Mucosa of stomach (tissue), 1 donor: ENCODE measurements around the gene SSNA1.

Source experiments
- H3K27me3 ChIP-seq: one replicate; pipeline ENCODE4 v1.7.0; 2013; ENCODE audit warnings: mild to moderate bottlenecking, low read length; ENCODE audit not compliant: control insufficient read depth, insufficient read depth
- H3K36me3 ChIP-seq: one replicate; pipeline ENCODE4 v1.7.0; 2013; ENCODE audit warnings: low read length; ENCODE audit not compliant: control insufficient read depth, insufficient read depth
- H3K4me1 ChIP-seq: one replicate; pipeline ENCODE4 v1.7.0; 2013; ENCODE audit warnings: mild to moderate bottlenecking, low read length; ENCODE audit not compliant: control insufficient read depth, insufficient read depth
- H3K4me3 ChIP-seq: one replicate; pipeline ENCODE4 v1.7.0; 2013; ENCODE audit warnings: low read length
- H3K9ac ChIP-seq: one replicate; pipeline ENCODE4 v1.7.0; 2013; ENCODE audit warnings: mild to moderate bottlenecking, low read length, moderate library complexity
- H3K9me3 ChIP-seq: one replicate; pipeline ENCODE4 v1.7.0; 2013; ENCODE audit warnings: mild to moderate bottlenecking, low read length, moderate library complexity; ENCODE audit not compliant: control insufficient read depth
- donor health status: Pancreatic carcinoma.

The SSNA1 gene

GRCh38 chr9:137204731-137205125, 16.3 kb downstream of the SSNA1 start:
- Histone ChIP-seq H3K4me3 (peak overlapping the region; percentile 86), H3K9me3 (no peaks in the 10 kb centered on the region), H3K9ac (peak overlapping the region; percentile 86), H3K4me1 (peaks cover 26% of the 10 kb centered on the region), H3K27me3 (no peaks in the 10 kb centered on the region), H3K36me3 (no peaks in the 10 kb centered on the region)

DNA sequence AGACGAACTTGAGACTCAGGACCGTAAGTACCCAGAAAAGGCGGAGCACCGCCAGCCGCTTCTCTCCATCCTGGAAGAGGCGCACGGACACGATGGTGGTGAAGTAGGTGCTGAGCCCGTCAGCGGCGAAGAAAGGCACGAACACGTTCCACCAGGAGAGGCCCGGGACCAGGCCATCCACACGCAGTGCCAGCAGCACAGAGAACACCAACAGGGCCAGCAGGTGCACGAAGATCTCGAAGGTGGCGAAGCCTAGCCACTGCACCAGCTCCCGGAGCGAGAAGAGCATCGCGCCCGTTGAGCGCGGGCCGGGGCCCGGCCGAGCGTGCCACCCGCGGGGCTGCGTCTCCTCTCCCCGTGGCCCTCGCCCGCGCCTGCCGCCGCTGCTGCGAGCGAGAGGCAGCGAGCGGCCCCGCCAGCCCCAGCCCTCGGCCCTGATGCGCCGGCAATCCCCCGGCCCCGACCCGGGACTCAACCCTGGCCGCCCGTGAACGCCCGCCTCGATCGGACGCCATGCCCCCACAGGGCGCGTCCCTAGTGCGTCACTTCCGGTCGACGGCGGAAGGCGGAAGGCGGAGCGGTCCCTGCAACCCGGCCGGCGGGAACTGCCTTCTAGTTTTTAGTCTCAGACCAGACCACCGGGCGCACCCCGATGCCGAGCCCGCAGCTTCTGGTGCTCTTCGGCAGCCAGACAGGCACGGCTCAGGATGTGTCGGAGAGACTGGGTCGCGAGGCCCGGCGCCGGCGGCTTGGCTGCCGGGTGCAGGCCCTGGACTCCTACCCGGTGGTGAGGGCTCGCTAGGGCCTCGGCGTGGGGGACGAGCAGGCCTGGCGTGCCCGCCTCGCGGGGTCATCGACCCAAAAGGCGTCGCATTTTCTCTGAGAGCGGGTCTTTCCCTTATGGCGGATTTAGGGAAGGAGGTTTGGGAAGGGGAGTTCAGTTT, 16.9 kb downstream of the SSNA1 start, which contains the start of the genes NDOR1 and TMEM203:
Gene NDOR1, plus strand, starts transcription at position 575 of the 944 bp plus-strand sequence. Its CDS starts 78 bp downstream, at position 653.
Gene TMEM203, minus strand, starts transcription at position 523 of the 944 bp plus-strand sequence. Its CDS starts 234 bp downstream, at position 289.
- Histone ChIP-seq H3K9me3 (no peaks in the 10 kb centered on the region), H3K4me3 (peak within 1 kb of the TSS; percentile 86), H3K36me3 (no peaks in the 10 kb centered on the region), H3K9ac (peak within 1 kb of the TSS; percentile 86), H3K27me3 (no peaks in the 10 kb centered on the region), H3K4me1 (peaks cover 26% of the 10 kb centered on the region)

DNA sequence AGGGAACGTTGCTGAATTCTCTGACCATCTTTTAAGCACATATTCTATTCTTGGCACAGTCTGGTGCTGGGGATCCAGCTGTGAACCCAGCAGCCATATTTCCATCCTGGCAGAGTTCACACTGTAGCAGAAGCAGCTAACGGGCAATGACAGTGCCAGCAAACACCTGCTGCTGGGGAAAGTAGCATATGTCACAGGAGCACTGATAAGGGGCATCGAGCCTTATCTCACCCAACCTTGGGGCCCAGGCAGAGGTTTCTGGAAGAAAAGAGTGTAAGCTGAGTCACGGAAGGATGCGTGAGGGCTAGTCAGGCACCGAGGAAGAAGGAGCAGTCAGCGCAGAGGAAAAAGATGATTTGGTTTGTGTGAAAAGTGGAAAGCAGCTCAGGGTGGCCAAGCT, 18.1 kb downstream of the SSNA1 start:
- Histone ChIP-seq H3K27me3 (no peaks in the 10 kb centered on the region), H3K9ac (peak overlapping the region; percentile 86), H3K9me3 (no peaks in the 10 kb centered on the region), H3K4me1 (peaks cover 20% of the 10 kb centered on the region), H3K4me3 (no peak overlapping the region), H3K36me3 (no peaks in the 10 kb centered on the region)

GRCh38 chr9:137211532-137211931, 23.1 kb downstream of the SSNA1 start:
- no peaks in the 10 kb centered on the region for H3K36me3 ChIP-seq
- H3K4me3 ChIP-seq: no peak overlapping the region
- no peak overlapping the region for H3K9ac ChIP-seq
- H3K4me1 ChIP-seq: peaks cover 5% of the 10 kb centered on the region
- H3K27me3 ChIP-seq: no peaks in the 10 kb centered on the region
- no peaks in the 10 kb centered on the region for H3K9me3 ChIP-seq

GRCh38 chr9:137212520-137212919, 24.0 kb downstream of the SSNA1 start:
- no peaks in the 10 kb centered on the region for H3K27me3 ChIP-seq
- H3K36me3 ChIP-seq: no peaks in the 10 kb centered on the region
- H3K9me3 ChIP-seq: no peaks in the 10 kb centered on the region
- no peak overlapping the region for H3K4me3 ChIP-seq
- H3K4me1 ChIP-seq: peaks cover 7% of the 10 kb centered on the region
- no peak overlapping the region for H3K9ac ChIP-seq

GRCh38 chr9:137213160-137214060, 24.9 kb downstream of the SSNA1 start:
- Histone ChIP-seq H3K4me1 (peaks cover 9% of the 10 kb centered on the region), H3K9ac (no peak overlapping the region), H3K4me3 (no peak overlapping the region), H3K9me3 (no peaks in the 10 kb centered on the region), H3K27me3 (no peaks in the 10 kb centered on the region), H3K36me3 (no peaks in the 10 kb centered on the region)

- Histone ChIP-seq H3K9me3 (no peaks in the 10 kb centered on the region), H3K36me3 (no peaks in the 10 kb centered on the region)
These were observed 26.1 kb downstream of the SSNA1 start for GRCh38 chr9:137214620-137215019.

DNA sequence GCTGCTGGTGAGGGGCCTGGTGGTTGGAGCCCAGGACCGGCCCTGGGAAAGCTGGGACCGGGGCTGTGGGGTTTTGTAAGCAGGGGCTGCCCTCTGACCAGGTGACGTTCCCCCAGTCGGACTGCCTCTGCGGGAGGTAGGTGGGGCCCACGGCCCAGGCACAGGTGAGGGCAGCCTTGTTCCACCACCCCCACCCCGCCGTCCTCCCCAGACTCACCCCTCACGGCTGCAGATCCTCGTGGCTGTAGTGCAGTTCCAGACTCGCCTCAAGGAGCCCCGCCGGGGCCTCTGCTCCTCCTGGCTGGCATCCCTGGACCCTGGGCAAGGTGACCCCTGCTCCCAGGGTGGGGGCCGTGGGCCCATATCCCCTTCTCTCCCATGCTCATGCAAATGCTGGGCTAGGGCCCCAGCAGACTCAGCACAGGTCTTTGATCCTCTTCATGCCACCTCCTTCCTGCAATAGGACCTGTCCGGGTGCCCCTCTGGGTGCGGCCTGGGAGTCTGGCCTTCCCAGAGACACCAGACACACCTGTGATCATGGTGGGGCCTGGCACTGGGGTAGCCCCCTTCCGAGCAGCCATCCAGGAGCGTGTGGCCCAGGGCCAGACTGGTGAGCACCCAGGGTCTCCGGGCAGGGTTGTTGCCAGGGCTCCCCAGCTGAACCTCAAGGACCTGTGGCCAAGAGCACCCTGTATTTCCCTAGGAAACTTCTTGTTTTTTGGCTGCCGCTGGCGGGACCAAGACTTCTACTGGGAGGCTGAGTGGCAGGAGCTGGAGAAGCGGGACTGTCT, 26.9 kb downstream of the SSNA1 start:
- Histone ChIP-seq H3K4me3 (no peak overlapping the region), H3K36me3 (no peaks in the 10 kb centered on the region), H3K27me3 (no peaks in the 10 kb centered on the region), H3K4me1 (peaks cover 27% of the 10 kb centered on the region), H3K9ac (no peak overlapping the region), H3K9me3 (no peaks in the 10 kb centered on the region)

More at GRCh38 chr9:137214620-137215019, 26.1 kb downstream of the SSNA1 start:
- Histone ChIP-seq H3K9ac (no peak overlapping the region), H3K4me1 (peaks cover 19% of the 10 kb centered on the region), H3K27me3 (no peaks in the 10 kb centered on the region), H3K4me3 (no peak overlapping the region)

DNA sequence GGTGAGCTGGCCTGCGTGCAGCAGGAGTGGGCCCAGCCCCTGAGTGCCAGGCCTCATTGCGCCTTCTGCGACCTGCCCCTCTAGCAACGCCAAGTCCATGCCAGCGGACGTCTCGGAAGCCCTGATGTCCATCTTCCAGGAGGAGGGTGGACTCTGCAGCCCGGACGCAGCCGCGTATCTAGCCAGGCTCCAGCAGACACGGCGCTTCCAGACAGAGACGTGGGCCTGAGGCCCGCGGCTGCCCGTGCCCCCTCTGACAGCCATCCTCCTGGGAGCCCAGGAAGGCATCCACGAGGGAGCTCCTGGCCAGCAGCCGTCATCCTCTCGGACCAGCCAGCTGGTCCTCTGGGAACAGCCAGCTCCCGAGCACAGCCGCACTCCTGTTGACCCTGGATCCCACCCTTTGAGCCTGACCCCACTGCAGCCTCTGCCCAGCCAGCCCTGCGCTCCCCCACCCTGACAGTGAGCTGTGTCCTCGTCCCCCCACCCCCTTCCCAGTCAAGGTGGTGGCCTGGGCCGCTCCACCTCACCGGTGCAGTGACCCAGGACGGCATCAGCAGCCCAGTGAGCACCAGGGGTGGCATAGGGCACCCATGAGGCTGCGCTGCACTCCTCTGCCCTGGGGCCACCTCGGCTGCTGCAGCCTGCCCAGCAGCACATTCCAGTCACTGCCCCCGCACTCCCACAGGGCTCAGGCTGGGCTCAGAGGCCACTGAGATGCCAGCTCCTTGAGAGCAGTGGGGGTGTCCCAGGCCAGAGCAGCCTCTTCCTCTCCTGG, 27.9 kb downstream of the SSNA1 start:
- Histone ChIP-seq H3K4me1 (peaks cover 30% of the 10 kb centered on the region), H3K4me3 (no peak overlapping the region), H3K27me3 (no peaks in the 10 kb centered on the region), H3K9ac (peak overlapping the region; percentile 53), H3K9me3 (no peaks in the 10 kb centered on the region), H3K36me3 (no peaks in the 10 kb centered on the region)

DNA sequence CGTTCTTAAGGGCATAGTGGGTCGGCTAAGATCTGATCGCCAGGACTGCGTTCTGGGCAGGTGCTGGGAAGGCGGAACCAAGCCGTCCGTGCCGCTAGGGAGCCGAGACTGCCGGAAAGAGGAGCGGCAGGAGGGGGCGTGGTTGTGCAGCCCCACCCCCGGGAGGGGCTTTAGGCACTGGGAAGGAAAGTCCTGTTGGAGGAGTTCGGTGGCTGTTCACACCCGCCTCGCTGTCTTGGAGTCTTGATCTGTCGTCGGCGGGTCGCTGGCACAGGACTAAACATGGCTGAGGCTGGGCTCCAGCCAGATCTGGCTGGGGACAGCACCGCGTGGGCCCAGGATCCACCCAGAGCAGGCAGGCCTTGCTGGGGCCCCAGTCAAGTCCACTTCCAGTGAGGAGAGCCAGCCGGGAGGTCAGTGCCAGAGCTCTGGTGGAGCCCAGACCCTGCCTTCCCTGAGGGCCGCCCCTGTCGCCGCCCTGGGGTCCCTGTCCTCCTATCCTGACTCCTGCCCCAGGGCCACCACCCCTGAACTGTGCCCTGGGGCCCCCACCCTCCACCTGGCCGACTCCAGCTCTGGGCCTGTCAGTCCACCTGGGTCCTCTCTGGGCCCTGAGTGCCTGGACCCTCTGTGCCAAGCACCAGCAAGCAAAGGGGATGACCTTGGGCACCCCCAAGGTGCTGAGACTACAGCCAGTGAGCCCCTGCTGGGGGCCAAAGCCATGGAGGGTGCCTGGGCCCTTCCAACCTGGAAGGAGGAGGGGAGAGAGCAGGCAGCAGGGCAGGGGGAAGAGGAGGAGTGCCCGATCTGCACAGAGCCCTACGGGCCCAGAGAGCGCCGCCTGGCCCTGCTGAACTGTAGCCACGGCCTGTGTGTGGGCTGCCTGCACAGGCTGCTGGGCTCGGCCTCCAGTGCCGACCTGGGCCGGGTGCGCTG, 29.1 kb downstream of the SSNA1 start:
- no peaks in the 10 kb centered on the region for H3K9me3 ChIP-seq
- peak overlapping the region; percentile 66 for H3K4me3 ChIP-seq
- H3K36me3 ChIP-seq: no peaks in the 10 kb centered on the region
- H3K9ac ChIP-seq: peak overlapping the region; percentile 79
- H3K27me3 ChIP-seq: no peaks in the 10 kb centered on the region
- peaks cover 30% of the 10 kb centered on the region for H3K4me1 ChIP-seq
